Dedifferentiated amniotic fluid mesenchymal stem cell (primary cell): ENCODE results near the gene PSG5.
"Not testable (repeated sequence)": the region's sequence is repeated elsewhere in the genome, so short reads cannot be mapped to it uniquely, and the experiment has no call there.

Experiments used
- DNase-seq: peaks from one replicate; pipeline ENCODE4 v3.0.0-alpha.2; 2016; ENCODE audit errors: extremely low spot score

The PSG5 gene

GRCh38 chr19:43186311-43186935 is at the start of gene PSG5:
PSG5 (minus strand) TSS chr19:43186536; CDS start chr19:43186405, 131 bp downstream.
- DNase-seq = not testable (repeated sequence)

GRCh38 chr19:43235686-43236085 is 49.4 kb upstream of the PSG5 start:
- not testable (repeated sequence) for DNase-seq

DNA sequence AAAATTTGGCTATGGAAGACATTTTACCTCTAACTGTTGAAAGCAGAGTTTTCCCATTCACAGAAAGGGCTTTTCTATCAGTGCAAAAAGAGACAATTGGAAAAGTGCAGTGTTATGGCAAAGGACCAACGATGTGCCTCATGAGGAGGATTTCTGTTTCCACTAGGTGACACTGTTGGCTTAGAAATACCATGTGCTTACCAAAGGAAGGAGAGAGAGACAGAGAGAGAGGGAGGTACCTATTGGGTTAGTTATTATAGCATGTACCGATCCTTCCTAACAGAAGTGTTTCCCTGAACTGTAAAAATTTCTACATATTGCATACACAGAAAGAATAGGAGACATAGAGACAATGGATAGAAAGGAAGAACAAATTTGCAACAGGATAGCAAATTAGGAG is 43.0 kb upstream of the PSG5 start:
- DNase-seq = peak; percentile 73

DNA sequence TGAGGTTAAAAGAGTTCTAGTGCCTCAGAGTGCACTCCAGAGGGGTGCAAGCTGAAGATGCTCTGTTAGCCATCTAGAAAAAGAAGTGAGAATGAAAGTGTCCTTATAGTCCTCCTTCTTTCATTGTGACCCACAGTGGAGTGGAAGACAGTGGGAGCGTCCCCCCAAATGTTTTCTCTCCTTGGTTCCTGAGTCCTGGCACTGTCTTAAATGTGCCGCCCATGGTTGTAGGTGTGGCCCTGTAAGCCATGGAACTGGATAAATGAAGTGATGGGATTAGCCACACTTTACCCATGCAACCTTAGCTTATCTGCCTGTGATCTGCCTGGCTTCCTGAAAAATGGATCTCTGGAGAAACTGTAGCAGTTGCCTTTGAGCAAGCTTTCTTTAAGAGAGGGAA is 42.4 kb upstream of the PSG5 start:
- not testable (repeated sequence) for DNase-seq

GRCh38 chr19:43226986-43227385 is 40.6 kb upstream of the PSG5 start:
- not testable (repeated sequence) for DNase-seq

DNA sequence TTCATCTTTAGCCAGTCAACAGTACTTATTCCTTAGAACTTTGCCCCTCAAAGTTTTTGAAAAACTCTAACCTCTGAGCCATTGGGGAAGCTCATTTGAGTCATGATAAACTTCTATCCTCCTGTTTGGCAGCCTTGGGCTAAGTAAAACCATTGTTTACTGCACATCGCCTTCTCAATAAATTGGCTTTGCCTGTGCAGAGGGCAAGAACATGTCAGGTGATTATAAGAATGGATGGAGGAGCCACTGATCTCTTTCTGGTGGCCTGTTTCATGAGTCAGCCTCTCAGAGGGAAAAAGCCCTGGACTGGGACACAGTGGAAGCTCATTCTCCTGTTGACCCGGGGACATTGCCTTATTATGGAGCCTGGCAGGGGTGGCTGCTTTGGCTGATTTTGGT is 38.5 kb upstream of the PSG5 start:
- DNase-seq = no peak

DNA sequence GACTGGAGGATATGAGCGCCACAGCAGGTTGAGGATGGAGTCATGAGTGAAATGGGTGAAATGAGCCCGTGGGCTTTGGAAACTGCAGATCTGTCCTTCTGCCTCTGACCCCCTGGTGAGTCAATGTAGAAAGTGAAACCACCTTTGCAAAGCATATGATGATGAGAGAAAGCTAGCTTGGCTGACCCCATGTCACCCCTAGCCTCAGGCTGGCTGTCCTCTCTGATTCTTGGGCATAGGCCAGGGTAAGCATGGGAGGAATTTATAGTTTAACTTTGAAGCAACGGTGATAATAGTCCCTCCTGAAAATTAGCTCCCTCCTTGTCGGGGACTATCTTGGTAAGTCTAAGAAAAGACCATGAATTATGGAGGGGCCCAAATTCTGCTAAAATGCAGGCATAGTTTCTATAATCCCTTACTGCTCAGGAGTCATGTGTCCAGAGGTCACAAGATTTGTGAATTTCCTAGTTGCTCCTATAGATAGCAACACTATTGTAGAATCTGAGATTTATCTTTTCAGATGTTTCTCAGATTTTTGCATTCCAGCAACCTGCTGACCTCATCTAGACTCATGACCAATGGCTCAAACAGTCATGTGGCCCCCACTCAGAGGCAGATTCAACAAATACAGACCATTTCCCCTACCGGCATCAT is 38.0 kb upstream of the PSG5 start:
- DNase-seq = not testable (repeated sequence)

DNA sequence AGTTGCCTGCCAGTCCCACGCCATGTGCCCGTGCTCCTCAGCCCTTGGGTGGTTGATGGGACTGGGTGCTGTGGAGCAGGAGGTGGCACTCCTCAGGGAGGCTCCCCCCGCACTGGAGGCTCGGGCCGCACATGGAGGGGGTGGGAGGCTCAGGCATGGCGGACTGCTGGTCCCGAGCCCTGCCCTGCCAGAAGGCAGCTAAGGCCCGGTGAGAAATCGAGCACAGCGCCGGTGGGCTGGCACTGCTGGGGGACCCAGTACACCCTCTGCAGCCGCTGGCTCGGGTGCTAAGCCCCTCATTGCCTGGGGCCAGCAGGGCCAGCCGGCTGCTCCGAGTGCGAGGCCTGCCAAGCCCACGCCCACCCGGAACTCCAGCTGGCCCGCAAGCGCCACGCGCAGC is 35.6 kb upstream of the PSG5 start:
- DNase-seq = not testable (repeated sequence)

DNA sequence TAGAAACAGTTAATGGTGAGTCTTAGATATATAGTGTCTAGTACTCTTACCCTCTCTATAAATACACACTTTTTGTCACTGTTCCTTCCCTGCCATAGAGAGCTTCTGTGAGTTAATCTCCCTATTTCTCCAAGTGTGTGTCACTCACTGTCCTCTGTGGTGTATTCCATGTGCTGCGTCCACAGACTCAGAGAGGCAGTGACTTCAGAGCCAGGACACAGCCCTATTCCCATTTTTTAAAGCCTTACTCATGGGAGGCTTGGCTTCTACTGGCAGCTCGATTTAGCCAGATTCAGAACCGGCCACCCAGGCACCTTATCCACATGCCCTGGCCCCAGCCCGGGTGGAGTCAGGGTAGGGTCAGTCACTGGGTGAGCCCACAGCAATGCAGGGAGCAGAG is 32.8 kb upstream of the PSG5 start:
- not testable (repeated sequence) for DNase-seq

- not testable (repeated sequence) for DNase-seq
These were observed 29.5 kb upstream of the PSG5 start for GRCh38 chr19:43215881-43216280.

- DNase-seq = no peak
These were observed 21.7 kb upstream of the PSG5 start for GRCh38 chr19:43207991-43208390.

DNA sequence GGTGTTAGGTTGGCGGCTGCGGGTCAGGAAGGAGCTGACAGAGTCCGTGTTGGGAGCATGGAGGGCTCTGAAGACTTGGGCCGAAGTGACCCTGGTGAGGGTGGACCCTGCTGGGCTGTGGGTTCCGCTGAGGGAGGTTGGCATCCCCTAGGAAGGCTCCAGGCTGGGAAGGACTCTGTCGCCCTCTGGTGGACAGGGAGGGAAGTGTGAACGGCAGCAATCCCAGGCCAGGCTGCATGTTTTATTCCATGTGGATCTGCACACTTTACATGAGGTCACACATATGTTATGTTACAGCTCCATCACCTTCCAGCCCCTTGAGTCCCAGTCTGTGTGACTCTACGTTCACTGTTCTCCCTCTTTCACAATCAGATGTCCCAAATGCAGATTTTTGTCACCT is 20.8 kb upstream of the PSG5 start:
- not testable (repeated sequence) for DNase-seq

DNA sequence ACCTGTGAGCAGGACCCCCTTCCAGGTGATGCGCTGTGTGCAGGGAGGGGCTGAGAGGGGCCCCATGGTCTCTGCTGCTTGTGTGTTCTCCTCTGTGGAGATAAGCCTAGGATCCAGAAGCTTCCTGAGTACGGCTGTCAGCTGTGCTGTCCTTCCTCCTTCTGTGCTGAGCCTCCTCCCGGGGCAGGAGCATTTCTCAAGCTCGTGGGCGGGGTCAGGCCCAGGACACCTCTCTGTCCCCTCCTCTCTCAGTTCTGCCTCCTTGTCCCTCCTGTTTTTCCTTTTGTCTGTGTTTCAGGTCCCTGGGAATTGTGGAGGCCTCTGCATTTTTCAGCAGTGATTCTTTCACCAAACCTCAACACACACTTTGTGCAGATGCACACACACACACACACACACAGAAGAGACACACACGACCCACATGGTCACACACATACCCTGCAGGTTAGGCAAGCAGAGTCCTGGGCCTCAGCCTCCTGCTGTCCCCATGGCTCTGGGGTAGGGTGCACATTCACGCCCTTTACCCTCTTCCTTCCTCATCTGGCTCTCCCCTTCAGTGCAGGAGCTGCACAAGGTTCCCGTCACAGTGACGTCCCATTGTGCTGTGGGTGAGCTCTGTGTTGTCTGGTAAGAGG is 19.3 kb upstream of the PSG5 start, which contains the start of gene PSG4:
Gene PSG4 (minus strand): TSS at position 168 of the 635 bp plus-strand sequence. CDS start 102 bp downstream, at position 66.
- DNase-seq = not testable (repeated sequence)

GRCh38 chr19:43203611-43204010 is 17.3 kb upstream of the PSG5 start:
- DNase-seq = not testable (repeated sequence)

DNA sequence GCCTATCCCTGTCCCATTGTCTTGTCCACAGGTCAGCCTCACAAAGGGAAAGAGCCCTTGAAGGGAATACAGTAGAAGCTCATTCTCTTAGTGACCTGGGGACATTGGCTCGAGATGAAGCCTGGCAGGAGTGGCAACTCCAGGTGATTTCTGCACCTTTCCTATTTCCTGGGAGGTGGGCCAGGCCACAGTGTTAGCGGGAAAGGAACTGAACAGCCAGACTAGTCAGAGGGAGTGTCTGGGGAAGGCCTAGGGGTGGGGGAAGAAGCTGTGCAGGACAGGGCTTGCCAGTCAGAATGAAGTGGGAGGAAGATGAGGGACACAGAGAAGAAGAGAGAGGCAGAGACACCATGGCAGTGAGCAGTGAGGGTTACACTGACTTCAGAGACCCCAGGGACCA is 15.6 kb upstream of the PSG5 start:
- not testable (repeated sequence) for DNase-seq

GRCh38 chr19:43201337-43201801 is 15.0 kb upstream of the PSG5 start:
- peak; percentile 61 for DNase-seq

DNA sequence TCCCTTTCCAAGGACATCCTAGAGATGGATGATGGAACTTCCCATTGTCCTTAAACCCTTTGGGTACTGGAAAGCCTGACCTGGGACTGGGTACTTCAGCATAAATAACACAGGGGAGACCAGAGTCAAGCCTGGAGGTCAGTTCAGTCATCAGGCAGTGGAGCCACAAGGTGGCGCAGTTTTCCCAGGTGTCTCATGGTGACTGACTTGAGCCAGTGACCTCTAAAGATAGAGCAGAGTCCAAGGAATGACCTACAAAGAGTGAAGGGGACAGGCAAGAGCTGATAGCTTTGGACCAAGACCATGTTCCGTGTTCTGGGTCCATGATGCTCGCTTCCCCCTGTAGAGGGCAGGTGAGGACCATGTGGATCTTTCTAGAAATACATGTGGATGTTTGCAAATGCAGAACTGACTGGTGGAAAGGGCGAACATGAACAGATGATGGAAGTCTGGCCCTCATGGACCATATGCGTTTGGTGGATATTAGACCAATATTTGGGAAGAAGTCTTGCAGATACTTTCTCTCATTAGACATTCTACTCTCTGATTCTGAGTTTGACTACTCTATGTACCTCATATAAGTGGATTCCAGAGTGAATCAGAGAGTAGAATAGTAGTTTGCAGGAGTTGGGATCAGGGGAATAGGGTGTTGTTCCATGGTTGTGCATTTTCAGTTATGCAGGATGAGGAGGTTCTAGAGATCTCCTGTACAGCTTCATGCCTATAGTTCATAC is 12.5 kb upstream of the PSG5 start:
- DNase-seq = not testable (repeated sequence)

DNA sequence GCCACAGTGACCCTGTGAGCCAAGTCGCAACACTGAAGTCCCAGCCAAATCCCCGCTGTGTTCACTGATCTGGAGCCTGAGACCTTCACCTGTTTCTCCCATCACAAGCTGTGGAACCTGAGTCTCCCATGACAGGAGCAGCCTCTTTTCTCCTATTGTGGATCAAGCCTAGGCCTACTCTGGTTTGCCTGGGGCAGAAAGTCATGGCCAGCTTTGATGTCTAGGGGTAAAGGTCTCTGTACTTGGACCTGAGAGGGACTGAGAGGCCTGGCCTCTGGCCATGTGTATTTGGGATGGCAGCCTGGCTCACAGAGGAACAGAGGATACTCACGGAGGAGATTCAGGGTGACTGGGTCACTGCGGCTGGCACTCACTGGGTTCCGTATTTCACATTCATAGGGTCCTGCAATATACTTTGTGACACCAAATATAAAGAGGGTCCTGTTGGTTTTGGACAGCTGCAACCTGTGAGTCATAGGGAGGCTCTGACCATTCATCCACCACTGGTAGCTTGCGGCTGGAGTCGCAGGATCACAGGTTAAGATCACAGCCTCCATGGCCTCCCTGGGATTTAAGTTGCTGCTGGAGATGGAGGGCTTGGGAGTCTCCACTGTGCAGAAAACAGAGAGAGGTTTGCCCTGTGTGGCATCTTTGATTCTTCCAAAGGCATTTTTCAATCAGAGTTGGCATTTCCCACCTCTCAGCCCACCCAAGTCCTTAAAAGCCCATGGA is 11.5 kb upstream of the PSG5 start:
- not testable (repeated sequence) for DNase-seq

GRCh38 chr19:43194397-43194796 is 8.1 kb upstream of the PSG5 start:
- not testable (repeated sequence) for DNase-seq

- not testable (repeated sequence) for DNase-seq
These were observed 6.2 kb upstream of the PSG5 start for GRCh38 chr19:43192381-43193155.
